ENCODE results near the gene CEP295NL.
A peak's percentile ranks its signal among the peaks of the same experiment; 100 is the strongest.
"Not testable (repeated sequence)": the region's sequence is repeated elsewhere in the genome, so short reads cannot be mapped to it uniquely, and the experiment has no call there.

The CEP295NL gene

GRCh38 chr17:78901806-78902205 is 1.2 kb downstream of the CEP295NL start:
- DNase-seq, result no peak

GRCh38 chr17:78900816-78901215 is 2.2 kb downstream of the CEP295NL start:
- DNase-seq, result no peak

- DNase-seq, result no peak
These were observed 3.4 kb downstream of the CEP295NL start for GRCh38 chr17:78899361-78900260.

- DNase-seq, result no peak
These were observed 4.1 kb downstream of the CEP295NL start for GRCh38 chr17:78898947-78899346.

- DNase-seq, result no peak
These were observed 4.7 kb downstream of the CEP295NL start for GRCh38 chr17:78898075-78898836.

DNA sequence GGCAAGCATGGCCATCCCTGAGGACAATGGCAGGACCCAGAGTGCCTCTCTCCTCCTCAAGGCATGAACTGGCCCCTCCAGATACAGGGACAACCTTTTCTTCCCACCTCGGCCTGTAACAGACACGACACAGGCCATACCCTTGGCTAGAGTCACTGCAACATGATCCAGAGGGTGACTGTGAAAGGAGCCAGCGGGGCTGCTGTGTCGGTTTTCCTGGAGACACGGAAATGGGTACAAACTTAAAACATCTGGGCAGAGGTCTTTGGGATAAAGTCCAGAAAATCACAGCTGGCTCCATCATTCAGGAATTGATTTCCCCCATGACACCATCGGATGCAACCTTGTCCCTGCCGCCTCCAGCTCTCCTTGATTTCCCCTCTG is 5.3 kb downstream of the CEP295NL start:
- no peak for DNase-seq

GRCh38 chr17:78896834-78897663 is 6.0 kb downstream of the CEP295NL start:
- no peak for DNase-seq

DNA sequence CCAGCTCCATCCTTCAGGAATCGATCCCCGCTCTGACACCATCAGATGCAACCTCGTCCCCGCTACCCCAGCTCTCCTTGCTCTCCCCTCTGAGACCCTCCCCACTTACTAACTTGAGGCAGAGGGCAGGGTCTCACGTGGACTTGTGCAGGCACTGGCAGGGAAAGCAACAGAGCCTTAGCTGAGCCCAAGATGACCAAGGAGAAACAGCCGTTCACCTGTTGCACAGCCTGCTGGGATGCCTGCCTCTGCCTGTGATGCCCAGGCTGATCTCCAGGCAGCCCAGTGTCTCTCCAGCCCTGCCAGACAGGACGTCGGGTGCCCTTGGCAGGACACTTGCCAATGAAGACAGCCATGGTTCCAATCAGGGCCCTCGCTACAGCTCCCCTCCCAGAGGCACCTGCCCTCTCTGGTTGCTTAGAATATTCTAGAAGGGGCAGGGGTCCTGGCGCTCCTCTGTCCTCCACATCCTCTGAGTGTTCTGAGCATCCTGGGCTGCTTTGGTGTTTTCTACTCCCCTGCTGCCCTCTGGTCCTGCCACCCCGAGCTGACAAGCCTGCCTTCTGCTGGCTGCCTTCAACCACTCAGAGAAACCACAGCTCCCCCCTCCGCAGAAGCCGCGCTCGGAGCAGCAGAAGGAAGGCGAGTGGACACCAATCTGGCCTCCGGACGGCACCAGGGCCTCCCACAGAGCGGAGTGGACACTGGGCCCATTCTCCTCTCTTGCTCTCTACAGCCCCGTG is 6.7 kb downstream of the CEP295NL start:
- no peak for DNase-seq

GRCh38 chr17:78895322-78895721 is 7.7 kb downstream of the CEP295NL start:
- DNase-seq, result no peak

GRCh38 chr17:78893684-78894083 is 9.3 kb downstream of the CEP295NL start:
- DNase-seq, result no peak

GRCh38 chr17:78892936-78893379 is 10.0 kb downstream of the CEP295NL start:
- no peak for DNase-seq

DNA sequence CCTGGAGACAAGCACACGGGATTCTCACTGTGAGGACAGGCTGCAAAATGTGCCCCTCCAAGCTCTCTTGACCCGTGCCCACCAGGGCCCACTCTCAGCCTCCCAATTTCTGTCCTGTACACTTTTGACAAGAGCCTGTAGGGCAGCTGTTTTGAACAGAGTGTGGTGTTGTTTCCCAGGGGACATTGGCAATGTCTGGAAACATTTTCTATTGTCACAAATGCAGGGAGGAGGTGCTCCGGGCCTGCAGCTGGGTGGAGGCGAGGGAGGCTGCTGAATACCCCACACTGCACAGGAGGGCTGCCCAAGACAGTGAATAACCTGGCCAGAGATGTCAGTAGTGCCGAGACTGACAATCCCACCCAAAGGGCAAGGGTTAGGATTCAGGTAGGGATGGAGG is 10.5 kb downstream of the CEP295NL start:
- no peak for DNase-seq

DNA sequence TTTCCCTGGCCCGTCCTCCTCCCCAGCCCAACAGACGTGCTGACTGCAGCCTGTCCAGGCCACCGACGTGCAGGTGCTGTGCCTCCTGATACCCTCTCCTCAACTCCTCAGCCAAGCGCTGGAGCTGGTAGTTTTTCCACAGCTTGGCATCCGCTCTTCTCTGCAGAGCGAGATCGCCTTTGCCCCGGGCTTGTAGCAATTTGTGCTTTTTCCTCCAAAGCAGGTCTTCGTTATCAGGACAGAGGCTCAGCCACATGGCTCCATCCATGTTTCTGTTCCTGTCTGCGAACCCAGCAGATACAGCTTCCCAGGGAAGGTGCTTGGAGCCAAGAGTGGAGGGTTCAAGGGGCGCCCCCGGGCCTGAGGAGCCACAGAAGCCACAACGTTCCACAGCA is 10.9 kb downstream of the CEP295NL start:
- no peak for DNase-seq

DNA sequence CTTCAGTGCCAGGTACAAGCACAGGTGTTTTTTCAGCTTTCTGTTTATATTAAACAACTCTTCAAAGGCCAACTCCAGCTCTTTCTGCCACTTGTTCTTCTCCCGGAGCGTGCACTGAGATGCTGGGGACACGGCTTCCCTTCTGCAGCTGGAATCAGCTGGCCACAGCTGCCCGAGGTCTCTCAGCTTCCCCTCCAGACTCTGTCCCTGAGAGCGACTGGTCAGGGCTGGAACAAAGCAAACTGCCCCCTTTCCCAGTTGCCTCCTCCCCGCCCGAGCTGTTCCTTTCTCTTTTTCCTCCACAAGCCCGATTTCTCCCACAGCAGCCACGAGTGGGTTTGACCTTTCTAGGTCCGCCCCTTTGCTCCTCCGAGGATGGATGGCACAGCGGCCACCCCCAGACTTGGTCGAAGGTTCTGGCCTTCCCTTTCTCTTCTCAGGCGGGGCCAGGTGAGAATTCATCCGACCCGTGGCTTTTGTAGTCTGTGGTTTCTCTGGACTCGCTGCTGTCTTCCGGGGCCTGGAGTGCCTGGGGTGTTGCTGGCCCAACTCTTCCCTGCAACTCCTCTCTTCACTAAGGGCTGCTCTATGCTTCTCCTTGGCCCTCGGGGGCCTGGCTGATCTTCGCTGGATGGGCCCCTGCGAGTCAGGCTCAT is 11.5 kb downstream of the CEP295NL start:
- DNase-seq, result no peak

DNA sequence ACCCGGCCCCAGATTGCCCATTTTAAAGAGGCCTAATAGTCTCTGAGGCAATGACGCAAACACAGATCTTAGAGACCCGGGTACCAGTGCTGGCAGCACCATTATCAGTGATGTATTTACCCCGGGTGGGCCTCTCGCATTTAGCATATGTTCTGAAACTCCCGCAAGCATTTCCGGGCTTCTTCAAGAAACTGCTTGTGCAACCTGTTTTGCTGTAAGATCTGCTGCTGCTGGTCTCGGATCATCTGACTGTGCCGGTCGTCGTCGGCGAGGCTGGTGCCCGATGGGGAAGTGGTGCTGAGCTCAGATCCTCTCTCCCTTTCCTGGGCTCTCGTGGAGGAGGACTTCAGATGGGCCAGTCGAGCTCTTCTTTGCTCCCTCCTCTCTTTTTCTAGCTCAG is 12.5 kb downstream of the CEP295NL start:
- DNase-seq, result peak; percentile 57 to 77

DNA sequence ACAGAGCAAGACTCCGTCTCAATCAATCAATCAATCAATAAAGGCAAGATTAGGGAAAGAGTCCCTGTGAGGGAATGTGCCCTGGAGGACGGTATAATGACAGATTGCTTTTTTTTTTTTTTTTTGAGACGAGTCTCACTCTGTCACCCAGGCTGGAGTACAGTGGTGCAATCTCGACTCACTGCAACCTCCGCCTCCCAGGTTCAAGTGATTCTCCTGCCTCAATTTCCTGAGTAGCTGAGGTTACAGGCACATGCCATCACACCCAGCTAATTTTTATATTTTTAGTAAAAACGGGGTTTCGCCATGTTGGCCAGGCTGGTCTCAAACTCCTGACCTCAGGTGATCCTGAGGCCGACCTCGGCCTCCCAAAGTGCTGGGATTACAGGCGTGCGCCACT is 12.9 kb downstream of the CEP295NL start:
- not testable (repeated sequence) for DNase-seq

- DNase-seq, result peak; percentile 24 to 58
These were observed 13.5 kb downstream of the CEP295NL start for GRCh38 chr17:78889531-78889930.

DNA sequence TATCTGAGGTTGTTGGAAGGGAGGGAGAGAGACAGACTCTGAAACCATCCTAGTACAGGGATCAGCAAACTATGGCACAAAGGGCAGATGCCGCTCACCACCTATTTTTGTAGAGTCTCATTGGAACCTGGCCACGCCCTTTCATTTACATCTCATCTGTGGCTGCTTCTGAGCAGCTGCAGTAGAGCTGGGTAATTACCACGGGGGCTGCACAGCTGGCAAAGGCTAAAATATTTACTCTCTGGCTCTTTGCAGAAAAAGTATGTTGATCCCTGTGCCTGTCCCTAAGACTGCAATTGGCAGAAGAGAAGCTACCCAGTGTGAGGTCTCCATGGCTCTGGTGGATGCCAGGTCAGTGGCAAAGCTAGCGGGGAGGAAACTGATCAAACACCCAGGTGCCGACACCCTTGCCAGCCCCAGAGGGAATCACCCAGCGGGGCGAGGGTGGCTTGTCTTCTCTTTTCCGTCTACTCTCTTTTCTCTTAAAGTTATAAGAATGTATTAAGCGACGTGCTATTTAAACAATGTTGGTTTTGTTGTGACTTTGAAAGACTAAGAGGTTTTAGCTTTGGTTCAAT is 14.0 kb downstream of the CEP295NL start:
- DNase-seq, result no peak

GRCh38 chr17:78886954-78887353 is 16.0 kb downstream of the CEP295NL start:
- DNase-seq, result no peak

DNA sequence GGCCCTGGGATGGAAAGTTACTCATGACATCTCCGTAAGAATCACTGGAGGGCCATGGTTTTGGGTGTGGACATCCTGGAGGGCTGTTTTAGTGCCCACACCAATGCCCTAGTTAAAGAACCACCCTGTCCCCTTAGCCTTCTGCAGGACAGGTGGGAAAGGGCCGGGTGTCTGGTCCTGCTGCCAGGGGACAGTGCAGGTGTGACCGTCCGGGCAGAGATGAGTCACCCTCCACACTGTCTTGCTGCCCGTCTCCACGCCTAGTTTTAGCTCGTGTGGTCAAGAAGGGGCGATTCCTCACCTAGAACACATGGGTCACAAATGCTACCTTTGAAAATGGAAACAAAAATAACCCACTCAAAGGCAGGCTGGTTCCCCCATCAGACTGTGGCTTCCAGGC is 17.0 kb downstream of the CEP295NL start:
- no peak for DNase-seq

DNA sequence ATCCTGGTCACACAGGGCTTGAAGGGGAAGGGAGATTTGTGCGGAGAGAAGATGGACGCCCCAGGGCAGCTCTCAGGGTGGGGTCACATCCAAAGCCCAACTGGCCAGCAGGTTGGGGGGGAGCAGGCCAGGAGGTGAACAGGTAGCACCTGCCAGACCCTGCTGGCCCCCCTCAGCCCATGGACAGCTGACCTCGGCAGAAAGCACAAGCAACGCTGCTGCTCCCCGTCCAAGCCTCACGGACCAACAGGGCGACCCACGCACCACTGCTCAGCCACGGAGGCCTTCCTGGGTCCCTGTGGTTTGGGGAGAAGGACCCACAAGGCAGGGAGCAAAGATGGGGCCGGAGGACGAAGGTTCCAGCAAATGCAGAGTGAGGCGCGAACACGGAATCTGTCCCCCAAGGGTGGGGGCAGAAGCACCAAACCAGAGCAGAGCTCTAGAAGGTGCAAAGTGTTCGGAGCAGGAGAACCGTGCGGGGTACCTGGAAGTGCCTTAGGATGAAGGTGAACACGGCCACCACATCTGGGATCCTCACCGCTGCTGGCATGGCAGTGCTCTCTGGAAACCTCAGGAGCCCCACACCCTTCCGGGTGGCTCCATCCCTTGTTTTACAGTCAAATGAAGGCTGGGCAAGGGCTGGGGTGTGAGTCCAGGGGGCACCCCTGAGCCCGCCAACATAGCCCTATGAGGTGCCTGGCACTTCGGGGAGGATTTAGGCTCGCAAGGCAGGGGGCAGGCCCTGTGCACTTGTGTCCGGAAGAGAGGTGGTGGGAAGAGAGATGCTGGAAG is 17.9 kb downstream of the CEP295NL start:
- no peak for DNase-seq

Measured in CD4-positive, alpha-beta T cell treated with Interferon alpha-2 for 1 hour (primary cell).